NCI-H1694 (cell line): ENCODE results near the gene ULK1.

Experiments
- DNase-seq: peaks from one replicate; lab custom pipeline; 2025; lab: John Stamatoyannopoulos, UW

Gene ULK1

GRCh38 chr12:131908092-131909080, 14.0 kb downstream of the ULK1 start:
- no peak for DNase-seq

DNA sequence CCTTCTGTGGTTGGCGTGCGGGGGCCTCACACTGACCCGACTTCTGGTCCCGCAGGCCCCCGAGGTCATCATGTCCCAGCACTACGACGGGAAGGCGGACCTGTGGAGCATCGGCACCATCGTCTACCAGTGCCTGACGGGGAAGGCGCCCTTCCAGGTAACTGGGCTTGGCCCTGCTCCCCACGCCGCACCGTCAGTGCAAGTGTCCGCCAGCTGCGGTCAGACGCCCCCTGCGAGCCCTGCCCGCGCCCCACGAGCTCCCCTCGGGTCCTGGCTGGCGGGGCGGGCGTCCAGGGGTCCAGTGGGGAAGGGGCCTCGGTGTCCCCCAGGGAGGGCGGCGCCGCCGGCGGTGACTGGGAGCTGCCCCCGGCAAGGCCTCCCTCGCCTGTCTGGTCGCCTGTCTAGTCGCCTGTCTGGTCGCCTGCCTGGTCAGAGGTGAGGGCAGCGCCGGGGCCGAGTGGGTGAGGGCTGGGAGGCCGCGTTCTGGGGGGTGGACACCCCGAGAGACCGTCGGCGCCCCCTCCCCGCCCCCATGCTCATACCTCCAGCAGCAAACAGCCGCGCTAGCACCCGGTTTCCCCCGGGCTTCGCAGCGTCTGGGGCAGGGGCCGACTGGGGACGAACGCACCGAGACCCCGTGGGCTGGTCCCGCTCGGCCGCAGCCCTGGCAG, 14.8 kb downstream of the ULK1 start:
- no peak for DNase-seq

GRCh38 chr12:131909752-131910219, 15.4 kb downstream of the ULK1 start:
- no peak for DNase-seq

DNA sequence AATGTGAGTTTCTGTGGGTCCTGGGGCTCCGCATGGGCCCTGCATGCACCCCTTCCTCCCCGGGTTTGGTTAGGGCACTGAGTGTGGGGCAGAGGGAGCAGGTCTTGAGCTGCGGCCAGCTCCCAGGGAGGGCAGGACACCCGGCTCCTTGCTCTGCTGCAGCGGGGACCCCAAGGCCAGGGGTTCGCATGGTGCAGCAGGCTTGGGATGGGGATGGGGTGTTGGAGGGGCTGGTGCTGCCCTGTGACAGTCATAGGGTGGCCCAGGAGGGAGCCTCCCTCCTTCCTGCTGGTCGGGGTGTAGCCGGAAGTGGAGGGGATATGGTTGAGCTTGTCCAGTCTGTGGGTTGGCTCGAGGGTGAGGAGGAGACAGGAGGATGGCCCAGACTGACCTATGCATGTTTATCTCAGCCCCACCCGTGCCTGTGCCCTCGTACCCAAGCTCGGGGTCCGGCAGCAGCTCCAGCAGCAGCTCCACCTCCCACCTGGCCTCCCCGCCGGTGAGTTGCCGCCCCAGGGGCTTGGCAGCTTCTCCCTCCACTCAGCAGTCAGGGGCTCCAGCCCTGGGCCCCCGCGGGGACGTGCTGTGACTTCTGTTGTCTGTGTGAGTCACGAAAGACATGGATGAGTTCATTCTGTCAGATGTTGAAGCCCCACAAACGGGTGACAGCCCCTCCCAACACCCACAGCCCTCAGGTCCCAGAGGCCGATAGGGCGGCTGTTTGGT, 16.0 kb downstream of the ULK1 start:
- DNase-seq, result no peak

DNA sequence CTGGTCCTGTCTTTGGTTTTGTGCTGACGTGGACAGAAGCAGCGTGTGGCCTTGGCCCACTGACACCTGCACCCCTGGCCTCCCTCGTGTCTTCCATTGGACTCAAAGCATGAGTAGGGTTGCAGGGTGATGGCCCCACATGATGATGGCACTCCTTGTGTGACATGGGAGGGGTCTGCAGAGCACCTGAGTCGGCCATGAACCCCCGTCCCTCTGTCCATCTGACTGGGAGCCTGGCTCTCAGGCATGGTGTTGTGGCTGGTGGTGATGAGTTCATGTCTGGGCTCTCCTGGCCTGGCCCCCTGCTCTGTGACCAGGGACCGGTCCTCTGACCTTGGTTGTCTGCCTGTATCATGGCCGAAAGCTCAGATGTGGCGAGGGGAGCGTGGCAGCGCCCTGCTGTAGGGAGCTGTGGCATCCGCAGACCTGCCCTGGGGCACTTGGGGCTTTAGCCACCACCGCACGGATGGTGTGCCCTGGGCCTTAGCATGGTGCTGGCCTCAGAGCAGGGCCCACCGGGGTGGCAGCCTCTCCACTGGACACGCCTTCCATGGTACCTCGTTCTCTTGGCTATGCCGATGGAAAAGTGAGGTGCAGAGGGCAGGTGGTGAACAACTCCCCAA, 16.7 kb downstream of the ULK1 start:
- DNase-seq, result no peak

DNA sequence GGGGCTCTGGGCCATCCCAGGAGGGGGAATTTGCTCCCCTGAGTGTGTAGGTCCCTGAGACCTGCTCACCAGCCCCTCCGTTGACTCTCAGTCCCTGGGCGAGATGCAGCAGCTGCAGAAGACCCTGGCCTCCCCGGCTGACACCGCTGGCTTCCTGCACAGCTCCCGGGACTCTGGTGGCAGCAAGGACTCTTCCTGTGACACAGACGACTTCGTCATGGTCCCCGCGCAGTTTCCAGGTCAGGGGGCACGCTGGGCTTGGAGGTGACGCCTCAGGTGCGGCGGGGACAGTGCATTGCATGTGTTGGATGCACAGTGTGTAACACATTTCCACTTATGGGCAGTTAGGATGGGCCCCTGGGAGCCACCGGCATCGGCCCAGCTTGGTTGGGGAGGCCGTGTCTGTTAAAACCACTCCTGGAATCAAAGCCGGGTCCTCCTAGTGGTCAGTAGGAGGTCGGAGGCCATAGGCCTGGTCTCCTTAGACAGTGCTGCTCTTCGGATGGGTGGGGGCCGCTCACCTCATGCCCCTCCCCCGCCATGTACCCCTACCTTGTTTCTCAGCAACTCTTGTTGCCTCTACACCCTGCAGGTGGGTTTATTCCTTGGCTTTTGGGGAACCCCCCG, 17.5 kb downstream of the ULK1 start:
- DNase-seq, result no peak

GRCh38 chr12:131912518-131913274, 18.3 kb downstream of the ULK1 start:
- DNase-seq, result no peak

DNA sequence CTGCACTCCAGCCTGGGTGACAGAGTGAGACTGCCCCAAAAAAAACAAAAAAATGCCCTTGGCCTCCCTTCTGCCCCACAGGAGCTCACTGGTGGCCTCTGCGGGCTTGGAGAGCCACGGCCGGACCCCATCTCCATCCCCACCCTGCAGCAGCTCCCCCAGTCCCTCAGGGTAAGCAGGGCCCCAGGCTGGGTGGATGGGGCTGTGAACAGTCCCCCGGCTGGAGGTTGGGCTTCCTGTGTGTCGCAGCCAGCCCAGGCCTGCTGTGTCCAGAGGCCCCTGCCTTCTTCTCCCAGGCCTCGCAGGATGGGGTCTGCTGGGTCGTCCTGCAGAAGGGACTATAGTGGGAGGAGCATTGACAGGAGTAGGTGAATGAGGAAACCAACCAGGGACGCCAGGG, 19.2 kb downstream of the ULK1 start:
- no peak for DNase-seq

DNA sequence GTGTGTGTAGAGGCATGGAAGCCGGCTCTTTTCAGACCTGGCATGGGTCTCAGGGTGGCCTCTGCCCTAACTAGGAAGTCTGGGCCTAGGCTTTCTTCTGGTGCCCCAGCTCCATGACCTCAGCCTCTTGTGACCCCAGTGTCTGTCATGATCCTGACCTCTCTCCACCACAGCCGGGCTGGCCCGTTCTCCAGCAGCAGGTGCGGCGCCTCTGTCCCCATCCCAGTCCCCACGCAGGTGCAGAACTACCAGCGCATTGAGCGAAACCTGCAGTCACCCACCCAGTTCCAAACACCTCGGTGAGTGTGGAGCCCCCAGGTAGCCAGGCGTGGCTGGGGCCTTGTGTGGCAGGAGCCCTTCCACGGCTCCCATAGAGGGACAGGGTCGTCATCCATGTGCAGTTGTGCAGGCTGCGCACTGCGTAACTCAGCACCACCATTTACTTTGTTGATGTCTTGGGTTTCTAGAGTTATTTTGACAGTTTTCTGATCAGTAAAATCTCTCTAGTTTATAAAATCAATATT, 19.8 kb downstream of the ULK1 start:
- no peak for DNase-seq

- DNase-seq, result no peak
Observed at GRCh38 chr12:131915000-131915689, 20.7 kb downstream of the ULK1 start.

- DNase-seq, result no peak
Observed at GRCh38 chr12:131915823-131916222, 21.4 kb downstream of the ULK1 start.

GRCh38 chr12:131916306-131917138, 22.1 kb downstream of the ULK1 start:
- no peak for DNase-seq

DNA sequence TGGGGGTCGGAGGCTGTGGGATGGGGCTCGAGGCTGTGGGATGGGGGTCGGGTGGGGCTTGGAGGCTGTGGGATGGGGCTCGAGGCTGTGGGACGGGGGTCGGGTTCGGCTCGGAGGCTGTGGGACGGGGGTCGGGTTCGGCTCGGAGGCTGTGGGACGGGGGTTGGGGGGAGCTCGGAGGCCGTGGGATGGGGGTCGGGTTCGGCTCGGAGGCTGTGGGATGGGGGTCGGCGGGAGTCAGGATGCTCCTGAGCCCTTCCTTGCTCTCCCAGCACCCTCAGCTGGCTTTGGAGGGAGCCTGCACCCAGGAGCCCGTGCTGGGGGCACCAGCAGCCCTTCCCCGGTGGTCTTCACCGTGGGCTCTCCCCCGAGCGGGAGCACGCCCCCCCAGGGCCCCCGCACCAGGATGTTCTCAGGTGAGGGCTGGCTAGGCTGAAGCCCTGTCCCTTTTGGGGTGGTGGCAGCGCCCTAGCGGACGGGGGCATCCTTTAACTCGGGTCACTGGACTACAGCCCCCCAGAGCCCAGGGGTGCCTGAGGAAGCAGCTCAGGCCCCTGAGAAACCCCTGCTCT, 22.8 kb downstream of the ULK1 start:
- no peak for DNase-seq

- no peak for DNase-seq
Observed at GRCh38 chr12:131917711-131918306, 23.4 kb downstream of the ULK1 start.

GRCh38 chr12:131918311-131919050, 24.1 kb downstream of the ULK1 start:
- no peak for DNase-seq

DNA sequence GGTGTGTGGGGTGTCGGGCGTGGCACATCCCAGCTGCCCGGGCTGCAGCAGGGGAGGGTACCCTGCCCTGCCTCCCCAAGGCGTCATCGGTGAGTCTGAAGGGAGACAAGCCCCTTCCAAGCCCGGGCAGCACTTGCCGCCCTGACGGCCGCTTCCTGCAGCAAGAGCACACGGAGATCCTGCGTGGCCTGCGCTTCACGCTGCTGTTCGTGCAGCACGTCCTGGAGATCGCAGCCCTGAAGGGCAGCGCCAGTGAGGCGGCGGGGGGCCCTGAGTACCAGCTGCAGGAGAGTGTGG, 24.6 kb downstream of the ULK1 start:
- no peak for DNase-seq

- DNase-seq, result no peak
Observed at GRCh38 chr12:131919366-131920156, 25.1 kb downstream of the ULK1 start.
